ENCODE results near the gene C1orf167.

DNA sequence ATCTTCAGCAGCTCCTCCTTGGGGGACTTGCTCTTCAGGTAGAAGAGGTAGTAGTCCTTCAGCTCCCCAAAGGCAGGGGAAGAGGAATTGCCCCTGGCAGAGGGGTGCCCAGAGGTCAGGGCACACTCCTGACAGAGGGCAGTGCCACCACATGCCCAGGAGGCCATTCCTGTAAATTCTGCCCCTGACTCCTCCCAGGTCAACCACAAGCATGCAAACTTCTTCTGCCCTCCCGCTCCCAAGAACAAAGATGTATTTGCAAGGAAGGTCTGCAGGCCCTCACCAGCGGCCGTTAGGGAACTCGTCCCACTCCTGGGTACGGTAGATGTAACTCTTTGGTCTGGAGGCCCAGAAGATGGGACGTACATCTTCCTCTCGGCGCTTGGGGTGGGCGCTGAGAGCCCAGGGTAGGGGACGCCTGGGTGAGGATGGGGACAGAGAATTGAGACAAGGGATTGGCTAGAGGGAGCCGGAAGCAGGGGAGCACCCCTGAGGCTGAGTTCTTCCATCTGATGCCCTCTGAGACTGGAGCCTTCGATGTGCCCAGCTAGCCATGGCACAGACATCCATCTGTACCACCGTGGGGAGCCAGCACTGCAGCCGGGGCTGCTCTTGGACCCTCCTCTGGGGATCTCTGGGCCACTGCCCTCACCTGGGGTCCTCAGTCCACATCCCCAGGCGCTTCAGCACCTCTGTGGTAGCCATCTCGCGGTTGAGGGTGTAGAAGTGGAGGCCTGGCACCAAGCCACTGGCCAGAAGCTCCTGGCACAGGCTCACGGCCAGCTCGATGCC, 32.6 kb downstream of the C1orf167 start:
- TF ChIP-seq, protein P1, sequence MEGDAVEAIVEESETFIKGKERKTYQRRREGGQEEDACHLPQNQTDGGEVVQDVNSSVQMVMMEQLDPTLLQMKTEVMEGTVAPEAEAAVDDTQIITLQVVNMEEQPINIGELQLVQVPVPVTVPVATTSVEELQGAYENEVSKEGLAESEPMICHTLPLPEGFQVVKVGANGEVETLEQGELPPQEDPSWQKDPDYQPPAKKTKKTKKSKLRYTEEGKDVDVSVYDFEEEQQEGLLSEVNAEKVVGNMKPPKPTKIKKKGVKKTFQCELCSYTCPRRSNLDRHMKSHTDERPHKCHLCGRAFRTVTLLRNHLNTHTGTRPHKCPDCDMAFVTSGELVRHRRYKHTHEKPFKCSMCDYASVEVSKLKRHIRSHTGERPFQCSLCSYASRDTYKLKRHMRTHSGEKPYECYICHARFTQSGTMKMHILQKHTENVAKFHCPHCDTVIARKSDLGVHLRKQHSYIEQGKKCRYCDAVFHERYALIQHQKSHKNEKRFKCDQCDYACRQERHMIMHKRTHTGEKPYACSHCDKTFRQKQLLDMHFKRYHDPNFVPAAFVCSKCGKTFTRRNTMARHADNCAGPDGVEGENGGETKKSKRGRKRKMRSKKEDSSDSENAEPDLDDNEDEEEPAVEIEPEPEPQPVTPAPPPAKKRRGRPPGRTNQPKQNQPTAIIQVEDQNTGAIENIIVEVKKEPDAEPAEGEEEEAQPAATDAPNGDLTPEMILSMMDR (conservative IDR thresholded peaks at IDR 0.05 in 1 of 2, IDR thresholded peaks at IDR 0.05 in 1 of 2; ENCODE audit: extremely low read depth in 1 of 2, insufficient read depth in 1 of 2, low read depth in 1 of 2, low read length in 2 of 2): no peak
- TF ChIP-seq EZH2 (IDR thresholded peaks at IDR 0.05; ENCODE audit: borderline replicate concordance, low read length): no peak

All from mammary epithelial cell (primary cell).